HG02970 (cell line): ENCODE results near the gene SMIM13.

Source experiments
- ATAC-seq: cut with Tn5 transposase; IDR thresholded peaks from one replicate; pipeline ENCODE4 v1.9.1; 2021; ENCODE audit warnings: mild to moderate bottlenecking, moderate library complexity, moderate number of reproducible peaks; ENCODE audit not compliant: unreplicated experiment, low FRiP score

The SMIM13 gene

GRCh38 chr6:11183761-11184362 lies 90.2 kb downstream of the SMIM13 start:
- no peak for ATAC-seq

GRCh38 chr6:11185204-11185842 lies 91.7 kb downstream of the SMIM13 start:
- ATAC-seq = no peak

GRCh38 chr6:11187301-11187700 lies 93.7 kb downstream of the SMIM13 start:
- ATAC-seq = no peak
